SK-N-SH treated with all-trans-retinoic acid at 6 μM for 48 hours (cell line): ENCODE results near the gene CFAP57.

ENCODE experiments used
- ATAC-seq: fragments of 200-7000 bp; cut with Tn5 transposase; 3 replicates; pipeline ENCODE4 v1.9.1; 2020; ENCODE audit warnings: mild to moderate bottlenecking, moderate library complexity
- BACH2 ChIP-seq: fragments of 250-450 bp; sonication (Bioruptor Pico); IDR thresholded peaks from 2 replicates; pipeline ENCODE4 v1.9.0; 2021; ENCODE audit warnings: mild to moderate bottlenecking, borderline replicate concordance
- CSDC2 ChIP-seq: fragments of 250-450 bp; sonication (Bioruptor Pico); IDR thresholded peaks from 2 replicates; pipeline ENCODE4 v1.5.0; 2020; ENCODE audit warnings: mild to moderate bottlenecking, moderate library complexity
- ESRRG ChIP-seq: fragments of 250-450 bp; sonication (Bioruptor Pico); IDR thresholded peaks from 2 replicates; pipeline ENCODE4 v1.6.1; 2021; ENCODE audit warnings: mild to moderate bottlenecking
- GLIS3 ChIP-seq: fragments of 250-450 bp; sonication (Bioruptor Pico); IDR thresholded peaks from 2 replicates; pipeline ENCODE4 v1.5.0; 2020; ENCODE audit warnings: mild to moderate bottlenecking, moderate library complexity
- ISL1 ChIP-seq: fragments of 250-450 bp; sonication (Bioruptor Pico); IDR thresholded peaks from 2 replicates; pipeline ENCODE4 v2.1.2; 2022; ENCODE audit warnings: mild to moderate bottlenecking, moderate library complexity
- OSR1 ChIP-seq: fragments of 250-450 bp; sonication (Bioruptor Pico); IDR thresholded peaks from 2 replicates; pipeline ENCODE4 v1.8.0; 2022; ENCODE audit warnings: moderate library complexity, mild to moderate bottlenecking, inconsistent platforms
- PPARA ChIP-seq: fragments of 250-450 bp; sonication (Bioruptor Pico); IDR thresholded peaks from 2 replicates; pipeline ENCODE4 v1.5.0; 2020; ENCODE audit warnings: mild to moderate bottlenecking, borderline replicate concordance
- RARB ChIP-seq: fragments of 250-450 bp; sonication (Bioruptor Pico); IDR thresholded peaks from 2 replicates; pipeline ENCODE4 v1.8.0; 2021; ENCODE audit warnings: mild to moderate bottlenecking, moderate library complexity
- SNAI2 ChIP-seq: fragments of 250-450 bp; sonication (Bioruptor Pico); IDR thresholded peaks from 2 replicates; pipeline ENCODE4 v1.5.0; 2020; ENCODE audit warnings: mild to moderate bottlenecking, moderate library complexity
- TCF4 ChIP-seq: fragments of 250-450 bp; sonication (Bioruptor Pico); IDR thresholded peaks from 2 replicates; pipeline ENCODE4 v1.8.0; 2021; ENCODE audit warnings: mild to moderate bottlenecking, moderate library complexity, borderline replicate concordance
- TOX ChIP-seq: fragments of 250-450 bp; sonication (Bioruptor Pico); IDR thresholded peaks from 2 replicates; pipeline ENCODE4 v1.8.0; 2021; ENCODE audit warnings: mild to moderate bottlenecking, moderate library complexity, borderline replicate concordance
- ZC3H10 ChIP-seq: fragments of 250-450 bp; sonication (Bioruptor Pico); IDR thresholded peaks from 2 replicates; pipeline ENCODE4 v1.5.1; 2021; ENCODE audit warnings: mild to moderate bottlenecking, moderate library complexity
- ZFP3 ChIP-seq: fragments of 250-450 bp; sonication (Bioruptor Pico); IDR thresholded peaks from 2 replicates; pipeline ENCODE4 v1.5.0; 2020; ENCODE audit warnings: mild to moderate bottlenecking, moderate library complexity
- ZFP30 ChIP-seq: fragments of 450-650 bp; formaldehyde crosslinking; IDR thresholded peaks from 2 replicates; pipeline ENCODE4 v1.5.0; 2022; ENCODE audit warnings: mild to moderate bottlenecking, moderate library complexity
- ZNF565 ChIP-seq: fragments of 450-650 bp; formaldehyde crosslinking; conservative IDR thresholded peaks from 2 replicates; pipeline ENCODE4 v1.5.0; 2020; ENCODE audit warnings: low read depth, mild to moderate bottlenecking, moderate library complexity
- ZNF70 ChIP-seq: fragments of 450-650 bp; formaldehyde crosslinking; IDR thresholded peaks from 2 replicates; pipeline ENCODE4 v1.5.0; 2020; ENCODE audit warnings: mild to moderate bottlenecking, moderate library complexity
- ZNF8 ChIP-seq: fragments of 450-650 bp; formaldehyde crosslinking; IDR thresholded peaks from 2 replicates; pipeline ENCODE4 v1.5.0; 2020; ENCODE audit warnings: mild to moderate bottlenecking, moderate library complexity
- TF ChIP-seq, protein P1 (sequence below): fragments of 250-450 bp; sonication (Bioruptor Pico); IDR thresholded peaks from 2 replicates; pipeline ENCODE4 v1.5.0; 2020; ENCODE audit warnings: mild to moderate bottlenecking, moderate library complexity
- TF ChIP-seq, protein P2 (sequence below): fragments of 250-450 bp; sonication (Bioruptor Pico); IDR thresholded peaks from 2 replicates; pipeline ENCODE4 v1.5.1; 2021; ENCODE audit warnings: mild to moderate bottlenecking, moderate library complexity
- TF ChIP-seq, protein P3 (sequence below): fragments of 250-450 bp; sonication (Bioruptor Pico); IDR thresholded peaks from 2 replicates; pipeline ENCODE4 v1.8.0; 2021; ENCODE audit warnings: low read depth, mild to moderate bottlenecking, moderate library complexity, borderline replicate concordance
- TF ChIP-seq, protein P4 (sequence below): fragments of 250-450 bp; sonication (Bioruptor Pico); IDR thresholded peaks from 2 replicates; pipeline ENCODE4 v1.8.0; 2020; ENCODE audit warnings: mild to moderate bottlenecking, moderate library complexity, borderline replicate concordance

Gene CFAP57

DNA sequence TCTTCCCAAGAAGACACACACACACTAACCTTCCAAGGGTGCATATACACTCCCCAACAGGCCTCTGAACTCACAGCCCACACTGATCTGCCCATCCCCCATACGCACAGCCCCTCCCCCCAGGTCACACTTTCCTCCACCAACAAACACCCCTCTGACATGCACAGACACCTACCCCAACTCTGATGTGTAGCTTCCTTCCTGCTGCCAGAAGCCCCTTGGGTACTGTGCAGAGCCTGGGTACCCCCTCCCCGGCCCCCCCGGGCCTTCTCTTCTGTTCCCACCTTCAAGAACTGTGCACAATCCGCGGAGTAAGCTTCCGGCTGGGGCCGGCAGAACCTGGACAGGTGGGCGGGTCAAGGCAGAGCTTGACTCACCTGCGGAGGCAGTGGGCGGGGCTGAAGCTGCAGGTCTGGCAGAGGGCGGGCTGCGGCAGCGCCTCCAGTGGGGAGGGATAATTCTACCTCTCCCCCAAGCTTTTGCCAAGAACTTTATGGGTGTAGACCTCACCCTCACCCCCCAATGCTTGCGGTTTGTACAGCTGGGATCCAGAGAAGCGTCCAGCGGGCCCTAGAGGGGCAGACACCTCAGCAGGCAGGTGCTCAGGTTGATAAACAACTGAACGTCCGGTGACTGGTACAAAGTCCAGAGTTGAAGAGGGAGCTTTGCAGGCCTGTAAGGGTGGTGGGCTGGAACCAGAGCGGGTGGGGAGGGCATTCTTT lies 113.3 kb downstream of the CFAP57 start, which contains the start of gene C1orf210:
Gene C1orf210 (minus strand): TSS at position 313 of the 722 bp plus-strand sequence. CDS start 2,311 bp downstream, outside the sequence.
- TF ChIP-seq ZC3H10 (CRISPR knock-in tag) (no peak), TOX (CRISPR knock-in tag) (no peak), ZFP30 (CRISPR knock-in tag) (no peak), GLIS3 (CRISPR knock-in tag) (no peak), ZNF70 (CRISPR knock-in tag) (no peak), RARB (CRISPR knock-in tag) (no peak), CSDC2 (CRISPR knock-in tag) (no peak), TCF4 (CRISPR knock-in tag) (no peak), ISL1 (CRISPR knock-in tag) (no peak), ESRRG (no peak)
- TF ChIP-seq, protein P1, sequence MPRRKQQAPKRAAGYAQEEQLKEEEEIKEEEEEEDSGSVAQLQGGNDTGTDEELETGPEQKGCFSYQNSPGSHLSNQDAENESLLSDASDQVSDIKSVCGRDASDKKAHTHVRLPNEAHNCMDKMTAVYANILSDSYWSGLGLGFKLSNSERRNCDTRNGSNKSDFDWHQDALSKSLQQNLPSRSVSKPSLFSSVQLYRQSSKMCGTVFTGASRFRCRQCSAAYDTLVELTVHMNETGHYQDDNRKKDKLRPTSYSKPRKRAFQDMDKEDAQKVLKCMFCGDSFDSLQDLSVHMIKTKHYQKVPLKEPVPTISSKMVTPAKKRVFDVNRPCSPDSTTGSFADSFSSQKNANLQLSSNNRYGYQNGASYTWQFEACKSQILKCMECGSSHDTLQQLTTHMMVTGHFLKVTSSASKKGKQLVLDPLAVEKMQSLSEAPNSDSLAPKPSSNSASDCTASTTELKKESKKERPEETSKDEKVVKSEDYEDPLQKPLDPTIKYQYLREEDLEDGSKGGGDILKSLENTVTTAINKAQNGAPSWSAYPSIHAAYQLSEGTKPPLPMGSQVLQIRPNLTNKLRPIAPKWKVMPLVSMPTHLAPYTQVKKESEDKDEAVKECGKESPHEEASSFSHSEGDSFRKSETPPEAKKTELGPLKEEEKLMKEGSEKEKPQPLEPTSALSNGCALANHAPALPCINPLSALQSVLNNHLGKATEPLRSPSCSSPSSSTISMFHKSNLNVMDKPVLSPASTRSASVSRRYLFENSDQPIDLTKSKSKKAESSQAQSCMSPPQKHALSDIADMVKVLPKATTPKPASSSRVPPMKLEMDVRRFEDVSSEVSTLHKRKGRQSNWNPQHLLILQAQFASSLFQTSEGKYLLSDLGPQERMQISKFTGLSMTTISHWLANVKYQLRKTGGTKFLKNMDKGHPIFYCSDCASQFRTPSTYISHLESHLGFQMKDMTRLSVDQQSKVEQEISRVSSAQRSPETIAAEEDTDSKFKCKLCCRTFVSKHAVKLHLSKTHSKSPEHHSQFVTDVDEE, result no peak
- TF ChIP-seq, protein P2, sequence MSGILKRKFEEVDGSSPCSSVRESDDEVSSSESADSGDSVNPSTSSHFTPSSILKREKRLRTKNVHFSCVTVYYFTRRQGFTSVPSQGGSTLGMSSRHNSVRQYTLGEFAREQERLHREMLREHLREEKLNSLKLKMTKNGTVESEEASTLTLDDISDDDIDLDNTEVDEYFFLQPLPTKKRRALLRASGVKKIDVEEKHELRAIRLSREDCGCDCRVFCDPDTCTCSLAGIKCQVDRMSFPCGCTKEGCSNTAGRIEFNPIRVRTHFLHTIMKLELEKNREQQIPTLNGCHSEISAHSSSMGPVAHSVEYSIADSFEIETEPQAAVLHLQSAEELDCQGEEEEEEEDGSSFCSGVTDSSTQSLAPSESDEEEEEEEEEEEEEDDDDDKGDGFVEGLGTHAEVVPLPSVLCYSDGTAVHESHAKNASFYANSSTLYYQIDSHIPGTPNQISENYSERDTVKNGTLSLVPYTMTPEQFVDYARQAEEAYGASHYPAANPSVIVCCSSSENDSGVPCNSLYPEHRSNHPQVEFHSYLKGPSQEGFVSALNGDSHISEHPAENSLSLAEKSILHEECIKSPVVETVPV (CRISPR knock-in tag), result no peak
- TF ChIP-seq, all 23 proteins: peak for 0
- no peak for ATAC-seq

DNA sequence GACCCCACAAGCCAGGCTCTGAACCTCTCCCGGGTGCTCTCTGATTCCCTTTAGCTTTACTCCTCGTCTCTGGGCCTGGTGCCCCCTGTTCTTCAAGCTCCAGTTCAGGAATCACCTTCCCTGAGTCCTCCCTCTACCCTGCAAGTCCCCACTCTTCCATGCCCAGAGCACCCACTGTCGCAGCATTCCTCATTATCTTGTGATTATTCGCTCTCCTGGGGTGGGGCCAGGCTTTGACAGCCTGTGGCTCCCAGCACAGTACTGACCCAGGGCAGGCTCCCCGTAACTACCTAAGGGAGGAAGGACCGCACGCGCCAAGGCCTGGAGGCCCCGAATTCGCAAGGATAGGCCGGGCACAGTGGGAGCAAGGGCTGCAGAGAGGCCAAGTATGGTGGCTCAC lies 114.0 kb downstream of the CFAP57 start:
- TF ChIP-seq BACH2 (CRISPR knock-in tag) (no peak), ZFP30 (CRISPR knock-in tag) (no peak), ZNF565 (CRISPR knock-in tag) (no peak), ISL1 (CRISPR knock-in tag) (no peak), RARB (CRISPR knock-in tag) (no peak), OSR1 (CRISPR knock-in tag) (no peak), SNAI2 (CRISPR knock-in tag) (no peak), CSDC2 (CRISPR knock-in tag) (no peak), ESRRG (no peak), ZFP3 (CRISPR knock-in tag) (no peak), GLIS3 (CRISPR knock-in tag) (no peak), ZC3H10 (CRISPR knock-in tag) (no peak), ZNF8 (CRISPR knock-in tag) (no peak), TCF4 (CRISPR knock-in tag) (no peak), ZNF70 (CRISPR knock-in tag) (no peak), PPARA (CRISPR knock-in tag) (no peak), TOX (CRISPR knock-in tag) (no peak)
- TF ChIP-seq, protein P3, sequence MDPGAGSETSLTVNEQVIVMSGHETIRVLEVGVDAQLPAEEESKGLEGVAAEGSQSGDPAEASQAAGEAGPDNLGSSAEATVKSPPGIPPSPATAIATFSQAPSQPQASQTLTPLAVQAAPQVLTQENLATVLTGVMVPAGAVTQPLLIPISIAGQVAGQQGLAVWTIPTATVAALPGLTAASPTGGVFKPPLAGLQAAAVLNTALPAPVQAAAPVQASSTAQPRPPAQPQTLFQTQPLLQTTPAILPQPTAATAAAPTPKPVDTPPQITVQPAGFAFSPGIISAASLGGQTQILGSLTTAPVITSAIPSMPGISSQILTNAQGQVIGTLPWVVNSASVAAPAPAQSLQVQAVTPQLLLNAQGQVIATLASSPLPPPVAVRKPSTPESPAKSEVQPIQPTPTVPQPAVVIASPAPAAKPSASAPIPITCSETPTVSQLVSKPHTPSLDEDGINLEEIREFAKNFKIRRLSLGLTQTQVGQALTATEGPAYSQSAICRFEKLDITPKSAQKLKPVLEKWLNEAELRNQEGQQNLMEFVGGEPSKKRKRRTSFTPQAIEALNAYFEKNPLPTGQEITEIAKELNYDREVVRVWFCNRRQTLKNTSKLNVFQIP (CRISPR knock-in tag), result no peak
- TF ChIP-seq, protein P4, sequence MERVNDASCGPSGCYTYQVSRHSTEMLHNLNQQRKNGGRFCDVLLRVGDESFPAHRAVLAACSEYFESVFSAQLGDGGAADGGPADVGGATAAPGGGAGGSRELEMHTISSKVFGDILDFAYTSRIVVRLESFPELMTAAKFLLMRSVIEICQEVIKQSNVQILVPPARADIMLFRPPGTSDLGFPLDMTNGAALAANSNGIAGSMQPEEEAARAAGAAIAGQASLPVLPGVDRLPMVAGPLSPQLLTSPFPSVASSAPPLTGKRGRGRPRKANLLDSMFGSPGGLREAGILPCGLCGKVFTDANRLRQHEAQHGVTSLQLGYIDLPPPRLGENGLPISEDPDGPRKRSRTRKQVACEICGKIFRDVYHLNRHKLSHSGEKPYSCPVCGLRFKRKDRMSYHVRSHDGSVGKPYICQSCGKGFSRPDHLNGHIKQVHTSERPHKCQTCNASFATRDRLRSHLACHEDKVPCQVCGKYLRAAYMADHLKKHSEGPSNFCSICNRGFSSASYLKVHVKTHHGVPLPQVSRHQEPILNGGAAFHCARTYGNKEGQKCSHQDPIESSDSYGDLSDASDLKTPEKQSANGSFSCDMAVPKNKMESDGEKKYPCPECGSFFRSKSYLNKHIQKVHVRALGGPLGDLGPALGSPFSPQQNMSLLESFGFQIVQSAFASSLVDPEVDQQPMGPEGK (CRISPR knock-in tag), result no peak
- TF ChIP-seq, protein P2 (CRISPR knock-in tag), result no peak
- no peak for ATAC-seq
